Measurements from ENCODE around the gene METTL15.
"Not testable (repeated sequence)": the region's sequence is repeated elsewhere in the genome, so short reads cannot be mapped to it uniquely, and the experiment has no call there.

Gene METTL15

GRCh38 chr11:28107750-28108618 is at the start of gene METTL15, which contains the start of gene KIF18A:
Gene METTL15, plus strand, starts transcription at chr11:28108388. Its CDS starts 4,947 bp downstream, at chr11:28113335.
Gene KIF18A, minus strand, starts transcription at chr11:28108156. Its CDS starts 10,209 bp downstream, at chr11:28097947.
- peak; percentile 98 to 99 for DNase-seq

GRCh38 chr11:28071305-28071704 is 36.9 kb upstream of the METTL15 start:
- no peak for DNase-seq

GRCh38 chr11:28072321-28072720 is 35.9 kb upstream of the METTL15 start:
- no peak for DNase-seq

GRCh38 chr11:28077521-28077920 is 30.7 kb upstream of the METTL15 start:
- no peak for DNase-seq

GRCh38 chr11:28083118-28083517 is 25.1 kb upstream of the METTL15 start:
- DNase-seq, result no peak

- DNase-seq, result no peak
These were observed 21.6 kb upstream of the METTL15 start for GRCh38 chr11:28086569-28086968.

- not testable (repeated sequence) for DNase-seq
These were observed 21.0 kb upstream of the METTL15 start for GRCh38 chr11:28087192-28087591.

GRCh38 chr11:28087693-28088092 is 20.5 kb upstream of the METTL15 start:
- not testable (repeated sequence) for DNase-seq

GRCh38 chr11:28089378-28089777 is 18.8 kb upstream of the METTL15 start:
- DNase-seq, result no peak

- DNase-seq, result no peak
These were observed 18.0 kb upstream of the METTL15 start for GRCh38 chr11:28090052-28090749.

- no peak for DNase-seq
These were observed 15.4 kb upstream of the METTL15 start for GRCh38 chr11:28092786-28093185.

GRCh38 chr11:28098257-28098656 is 9.9 kb upstream of the METTL15 start:
- no peak for DNase-seq

GRCh38 chr11:28099715-28100114 is 8.5 kb upstream of the METTL15 start:
- no peak for DNase-seq

- no peak for DNase-seq
These were observed 7.5 kb upstream of the METTL15 start for GRCh38 chr11:28100665-28101064.

GRCh38 chr11:28102300-28102699 is 5.9 kb upstream of the METTL15 start:
- DNase-seq, result not testable (repeated sequence)

- DNase-seq, result no peak
These were observed 3.8 kb upstream of the METTL15 start for GRCh38 chr11:28104425-28104824.

- no peak for DNase-seq
These were observed 3.2 kb upstream of the METTL15 start for GRCh38 chr11:28104984-28105383.

GRCh38 chr11:28105869-28106268 is 2.3 kb upstream of the METTL15 start:
- DNase-seq, result peak in 1 of 2 experiments; percentile 10

- DNase-seq, result no peak
These were observed 1.7 kb upstream of the METTL15 start for GRCh38 chr11:28106353-28107043.

- peak in 1 of 2 experiments; percentile 49 for DNase-seq
These were observed 918 bp upstream of the METTL15 start for GRCh38 chr11:28107191-28107749.

GRCh38 chr11:28108958-28109357 is 770 bp downstream of the METTL15 start:
- DNase-seq, result no peak

- peak; percentile 76 to 93 for DNase-seq
These were observed 2.1 kb downstream of the METTL15 start for GRCh38 chr11:28110108-28110820.
